ENCODE results near the gene PLPP7.
"Not testable (repeated sequence)": the region's sequence is repeated elsewhere in the genome, so short reads cannot be mapped to it uniquely, and the experiment has no call there.

PLPP7 gene

GRCh38 chr9:131289301-131290035 lies at the start of gene PLPP7:
Gene PLPP7, plus strand, starts transcription at chr9:131289723. Its CDS starts 275 bp downstream, at chr9:131289998.
- DNase-seq, result peak; percentile 11

GRCh38 chr9:131240047-131240921 lies 49.2 kb upstream of the PLPP7 start:
- DNase-seq, result no peak

- not testable (repeated sequence) for DNase-seq
Observed at GRCh38 chr9:131244331-131244730, 45.2 kb upstream of the PLPP7 start.

- DNase-seq, result no peak
Observed at GRCh38 chr9:131246618-131247017, 42.9 kb upstream of the PLPP7 start.

GRCh38 chr9:131252120-131252519 lies 37.4 kb upstream of the PLPP7 start:
- no peak for DNase-seq

- no peak for DNase-seq
Observed at GRCh38 chr9:131253891-131254491, 35.5 kb upstream of the PLPP7 start.

GRCh38 chr9:131254626-131255025 lies 34.9 kb upstream of the PLPP7 start:
- no peak for DNase-seq

- peak; percentile 5 for DNase-seq
Observed at GRCh38 chr9:131255676-131256197, 33.8 kb upstream of the PLPP7 start.

GRCh38 chr9:131257266-131258025 lies 32.1 kb upstream of the PLPP7 start:
- DNase-seq, result no peak

GRCh38 chr9:131258186-131258585 lies 31.3 kb upstream of the PLPP7 start:
- no peak for DNase-seq

- no peak for DNase-seq
Observed at GRCh38 chr9:131258698-131259431, 30.7 kb upstream of the PLPP7 start.

- no peak for DNase-seq
Observed at GRCh38 chr9:131259432-131259898, 30.1 kb upstream of the PLPP7 start.

GRCh38 chr9:131259916-131260597 lies 29.5 kb upstream of the PLPP7 start:
- no peak for DNase-seq

GRCh38 chr9:131260751-131261452 lies 28.6 kb upstream of the PLPP7 start:
- no peak for DNase-seq

GRCh38 chr9:131262327-131263032 lies 27.0 kb upstream of the PLPP7 start:
- no peak for DNase-seq

GRCh38 chr9:131263033-131263343 lies 26.5 kb upstream of the PLPP7 start:
- not testable (repeated sequence) for DNase-seq

GRCh38 chr9:131263701-131264100 lies 25.8 kb upstream of the PLPP7 start:
- no peak for DNase-seq

- no peak for DNase-seq
Observed at GRCh38 chr9:131264231-131264630, 25.3 kb upstream of the PLPP7 start.

GRCh38 chr9:131266266-131267229 lies 23.0 kb upstream of the PLPP7 start:
- DNase-seq, result no peak

Data from HCEC 1CT (cell line).